Rectal smooth muscle tissue (tissue), 1 donor: Measurements from ENCODE around the gene FAF2.
"Not testable (repeated sequence)": the region's sequence is repeated elsewhere in the genome, so short reads cannot be mapped to it uniquely, and the experiment has no call there.

Experiments
- H3K27ac ChIP-seq: one replicate; pipeline ENCODE4 v1.7.0; 2013; ENCODE audit warnings: low read depth, low read length, inconsistent platforms
- H3K27me3 ChIP-seq: one replicate; pipeline ENCODE4 v1.7.0; 2013; ENCODE audit warnings: low read length; ENCODE audit not compliant: control insufficient read depth, insufficient read depth
- H3K36me3 ChIP-seq: one replicate; pipeline ENCODE4 v1.7.0; 2013; ENCODE audit warnings: low read length; ENCODE audit not compliant: control insufficient read depth, insufficient read depth
- H3K4me1 ChIP-seq: one replicate; pipeline ENCODE4 v1.7.0; 2013; ENCODE audit warnings: low read length; ENCODE audit not compliant: control insufficient read depth, insufficient read depth
- H3K4me3 ChIP-seq: one replicate; pipeline ENCODE4 v1.7.0; 2013; ENCODE audit warnings: low read length
- H3K9ac ChIP-seq: one replicate; pipeline ENCODE4 v1.7.0; 2013; ENCODE audit warnings: low read length

The FAF2 gene

DNA sequence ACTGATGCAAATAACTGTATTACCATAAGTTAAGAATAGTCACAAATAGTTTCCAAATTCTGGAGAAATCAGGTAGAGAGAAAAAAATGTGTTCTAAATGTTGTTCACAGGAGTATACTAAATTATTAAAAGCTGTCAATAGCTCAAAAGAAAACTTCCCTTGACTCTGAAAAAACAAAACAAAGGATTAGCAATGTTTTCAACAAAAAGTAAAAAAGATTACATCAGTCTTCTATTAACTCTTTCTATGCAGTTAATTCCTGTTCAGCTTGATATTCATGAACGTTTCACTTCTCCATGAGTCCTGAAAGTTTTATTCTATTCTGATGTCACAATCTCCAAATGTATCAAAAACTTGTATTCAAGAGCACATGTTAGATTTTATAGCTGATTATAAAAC is 22.4 kb upstream of the FAF2 start:
- Histone ChIP-seq H3K27ac (no peak overlapping the region), H3K4me3 (no peak overlapping the region), H3K9ac (no peak overlapping the region), H3K36me3 (no peaks in the 10 kb centered on the region), H3K4me1 (no peaks in the 10 kb centered on the region), H3K27me3 (no peaks in the 10 kb centered on the region)

DNA sequence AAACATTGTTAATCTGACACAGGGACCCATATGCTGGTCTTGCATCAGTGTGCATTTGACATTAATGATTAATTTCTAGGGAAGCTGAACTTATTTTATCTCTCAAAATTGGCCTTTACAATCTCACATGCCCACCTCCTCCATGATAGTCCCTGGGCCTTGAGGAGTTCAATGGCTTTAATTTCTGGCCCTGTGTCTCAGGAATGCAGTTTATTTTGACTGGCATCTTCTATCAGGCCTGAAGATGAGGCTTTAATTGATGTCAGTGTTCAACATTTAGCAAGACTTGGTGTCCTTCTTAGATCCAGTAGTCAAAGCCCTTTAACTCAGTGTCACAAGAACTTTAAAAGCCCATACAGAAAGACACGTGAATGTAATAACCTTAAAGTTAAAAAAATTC is 21.3 kb upstream of the FAF2 start:
- no peaks in the 10 kb centered on the region for H3K36me3 ChIP-seq
- H3K4me1 ChIP-seq, result no peaks in the 10 kb centered on the region
- H3K9ac ChIP-seq, result no peak overlapping the region
- no peak overlapping the region for H3K4me3 ChIP-seq
- no peaks in the 10 kb centered on the region for H3K27me3 ChIP-seq
- H3K27ac ChIP-seq, result no peak overlapping the region

DNA sequence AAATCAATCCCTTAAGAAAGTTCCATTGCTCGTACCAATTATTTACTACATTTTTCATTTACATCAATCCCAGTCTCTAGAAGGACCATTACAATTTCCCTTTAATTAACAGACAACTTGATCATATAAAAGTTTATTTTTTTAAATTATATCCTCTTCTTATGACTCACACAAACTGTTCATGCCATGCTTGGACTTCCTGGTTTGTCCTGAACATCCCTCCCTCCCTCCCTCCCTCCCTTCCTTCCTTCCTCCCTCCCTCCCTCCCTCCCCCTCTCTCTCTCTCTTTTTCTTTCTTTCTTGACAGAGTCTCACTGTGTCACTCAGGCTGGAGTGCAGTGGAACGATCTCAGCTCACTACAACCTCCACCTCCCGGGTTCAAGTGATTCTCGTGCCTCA is 20.2 kb upstream of the FAF2 start:
- Histone ChIP-seq H3K9ac (no peak overlapping the region), H3K4me1 (no peaks in the 10 kb centered on the region), H3K36me3 (no peaks in the 10 kb centered on the region), H3K4me3 (no peak overlapping the region), H3K27ac (no peak overlapping the region), H3K27me3 (no peaks in the 10 kb centered on the region)

DNA sequence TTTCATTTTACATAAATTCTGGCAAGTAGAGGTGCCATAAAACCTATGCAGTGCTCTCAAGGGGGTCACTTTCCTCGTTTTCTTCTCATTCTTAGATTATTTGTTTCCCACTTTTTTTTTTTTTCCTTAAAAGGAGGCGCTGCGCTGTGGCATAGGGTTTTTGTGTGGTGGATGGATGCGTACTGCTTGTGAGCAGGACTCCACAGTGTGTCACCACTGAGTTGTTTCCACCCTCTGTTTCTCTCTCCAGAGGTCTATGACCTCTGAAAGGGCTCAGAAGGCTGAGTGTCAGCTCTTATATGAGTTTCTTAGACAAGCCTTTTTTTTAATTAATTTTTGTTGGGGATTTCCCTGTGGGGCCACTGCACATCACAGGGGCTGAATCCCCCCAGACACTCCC is 18.2 kb upstream of the FAF2 start:
- no peaks in the 10 kb centered on the region for H3K36me3 ChIP-seq
- H3K27me3 ChIP-seq, result no peaks in the 10 kb centered on the region
- H3K4me3 ChIP-seq, result no peak overlapping the region
- H3K4me1 ChIP-seq, result no peaks in the 10 kb centered on the region
- no peak overlapping the region for H3K9ac ChIP-seq
- no peak overlapping the region for H3K27ac ChIP-seq

DNA sequence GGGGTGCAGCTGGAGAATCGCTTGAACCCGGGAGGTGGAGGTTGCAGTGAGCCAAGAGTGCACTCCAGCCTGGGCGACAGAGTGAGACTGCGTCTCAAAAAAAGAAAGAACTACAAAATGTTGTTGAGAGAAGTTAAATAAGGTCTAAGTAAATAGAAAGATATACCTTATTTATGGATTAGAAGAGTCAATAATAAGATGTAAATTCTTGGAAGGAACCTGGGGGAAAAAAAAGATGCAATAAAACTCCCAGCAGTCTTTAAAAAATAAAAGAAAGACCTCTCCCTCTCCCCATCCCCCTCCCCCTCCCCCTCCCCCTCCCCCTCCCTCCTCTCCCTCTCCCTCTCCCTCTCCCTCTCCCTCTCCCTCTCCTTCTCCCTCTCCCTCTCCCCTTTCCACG is 15.5 kb upstream of the FAF2 start:
- H3K27ac ChIP-seq, result no peak overlapping the region
- H3K4me1 ChIP-seq, result no peaks in the 10 kb centered on the region
- H3K4me3 ChIP-seq, result no peak overlapping the region
- H3K9ac ChIP-seq, result no peak overlapping the region
- no peaks in the 10 kb centered on the region for H3K27me3 ChIP-seq
- H3K36me3 ChIP-seq, result no peaks in the 10 kb centered on the region

DNA sequence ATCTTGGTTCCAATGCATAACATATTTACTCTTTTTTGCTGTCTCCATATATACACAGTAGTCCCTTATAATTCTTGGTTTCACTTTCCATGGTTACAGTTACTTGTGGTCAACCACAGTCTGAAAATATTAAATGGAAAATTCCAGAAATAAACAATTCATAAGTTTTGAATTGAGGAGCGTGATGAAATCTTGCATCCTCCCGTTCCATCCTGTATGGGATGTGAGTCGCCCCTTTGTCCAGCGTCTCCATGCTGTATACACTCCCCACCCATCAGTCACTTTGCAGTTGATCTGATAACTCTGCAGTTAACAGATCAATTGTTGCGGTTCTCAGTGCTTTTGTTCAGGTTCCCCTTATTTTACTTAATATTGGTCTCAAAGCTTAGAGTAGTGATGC is 11.5 kb upstream of the FAF2 start:
- H3K27ac ChIP-seq, result no peak overlapping the region
- H3K9ac ChIP-seq, result no peak overlapping the region
- H3K27me3 ChIP-seq, result no peaks in the 10 kb centered on the region
- H3K4me3 ChIP-seq, result no peak overlapping the region
- H3K36me3 ChIP-seq, result no peaks in the 10 kb centered on the region
- no peaks in the 10 kb centered on the region for H3K4me1 ChIP-seq

DNA sequence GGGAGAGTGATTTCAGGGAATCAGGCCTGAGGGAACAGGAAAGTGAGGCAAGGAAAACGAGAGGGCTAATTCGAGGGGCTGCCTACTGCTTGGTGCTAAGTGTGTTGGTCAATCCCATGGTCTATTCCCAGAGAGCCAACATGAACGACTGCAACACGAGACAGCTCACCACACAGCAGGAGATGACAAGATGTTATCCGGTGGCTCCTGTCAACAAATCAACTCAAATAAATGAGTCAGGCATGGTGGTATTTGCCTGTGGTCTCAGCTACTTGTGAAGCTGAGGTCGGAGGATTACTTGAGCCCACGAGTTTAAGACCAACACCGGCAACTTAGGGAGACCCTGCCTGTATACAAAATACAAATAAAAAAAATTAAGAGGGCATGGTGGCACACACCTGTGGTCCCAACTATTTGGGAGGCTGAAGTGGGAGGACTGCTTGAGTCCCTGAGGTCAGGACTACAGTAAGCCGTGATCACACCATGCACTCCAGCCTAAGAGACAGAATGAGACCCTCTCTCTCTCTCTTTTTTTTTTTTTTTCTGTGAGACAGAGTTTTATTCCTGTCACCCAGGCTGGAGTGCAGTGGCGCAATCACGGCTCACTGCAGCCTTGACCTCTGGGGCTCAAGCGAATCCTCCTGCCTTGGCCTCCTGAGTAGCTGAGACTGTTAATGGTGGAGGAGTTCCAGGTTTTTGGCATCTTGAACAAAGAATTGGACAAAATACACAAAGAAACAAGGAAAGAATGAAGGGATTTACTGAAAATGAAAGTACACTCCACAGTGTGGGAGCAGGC is 9.0 kb upstream of the FAF2 start:
- no peak overlapping the region for H3K27ac ChIP-seq
- no peaks in the 10 kb centered on the region for H3K27me3 ChIP-seq
- H3K4me3 ChIP-seq, result no peak overlapping the region
- no peaks in the 10 kb centered on the region for H3K36me3 ChIP-seq
- H3K9ac ChIP-seq, result no peak overlapping the region
- no peaks in the 10 kb centered on the region for H3K4me1 ChIP-seq

DNA sequence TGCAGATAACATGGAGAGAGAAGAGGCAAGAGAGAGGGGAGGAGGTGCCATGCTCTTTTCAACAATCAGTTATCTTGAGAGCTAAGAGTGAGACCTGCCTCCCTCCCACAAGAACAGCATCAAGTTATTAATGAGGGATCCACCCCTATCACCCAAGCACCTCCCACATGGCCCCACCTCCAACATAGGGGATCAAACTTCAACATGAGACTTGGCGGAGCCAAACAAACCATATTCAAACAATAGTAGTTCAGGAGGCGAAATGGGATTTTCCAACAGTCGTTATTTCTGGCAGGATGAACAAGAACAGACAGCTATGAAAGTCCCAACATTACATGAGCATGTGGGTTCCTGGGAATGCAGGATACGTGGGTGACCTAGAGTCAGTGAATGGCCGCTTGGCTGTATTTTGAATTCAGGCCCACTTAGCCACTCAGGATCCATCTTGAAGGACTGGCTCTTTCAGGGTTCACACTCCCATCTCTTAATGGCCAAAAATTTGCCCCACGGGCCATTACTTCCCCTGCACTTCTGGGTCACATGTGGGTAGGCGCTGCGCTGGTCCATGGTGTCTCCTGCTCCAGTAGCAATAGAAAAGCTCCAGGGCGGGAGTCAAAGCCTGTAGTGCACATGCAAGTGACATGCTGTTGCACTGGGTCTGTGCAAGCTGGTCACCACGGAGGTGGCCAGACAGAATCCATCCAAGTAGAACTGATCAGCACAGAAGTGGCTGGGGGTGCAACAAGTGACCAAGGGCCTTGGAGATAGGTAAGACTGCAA is 7.1 kb upstream of the FAF2 start:
- Histone ChIP-seq H3K36me3 (no peaks in the 10 kb centered on the region), H3K4me1 (no peaks in the 10 kb centered on the region), H3K9ac (no peak overlapping the region), H3K27me3 (no peaks in the 10 kb centered on the region), H3K27ac (no peak overlapping the region), H3K4me3 (no peak overlapping the region)

DNA sequence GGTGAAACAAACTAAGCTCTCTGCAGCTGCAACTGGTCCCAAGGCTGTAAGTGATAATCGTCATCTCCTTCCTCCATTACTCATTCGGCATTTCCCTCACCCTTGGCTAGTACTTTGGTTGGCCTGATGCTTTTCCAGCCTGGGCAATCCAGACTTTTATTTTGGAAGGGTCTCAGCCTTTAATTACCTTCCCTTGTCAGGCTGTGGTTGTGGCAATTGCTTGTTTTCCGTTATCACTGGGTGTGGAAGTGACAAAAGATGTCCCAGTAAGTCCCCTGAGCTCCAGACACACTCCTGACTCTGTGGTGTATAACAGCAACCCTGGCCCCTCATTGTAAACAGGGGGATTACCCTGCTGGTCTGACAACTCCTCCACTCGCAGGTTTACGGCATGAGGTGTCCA is 6.3 kb upstream of the FAF2 start:
- Histone ChIP-seq H3K36me3 (no peaks in the 10 kb centered on the region), H3K4me3 (no peak overlapping the region), H3K4me1 (no peaks in the 10 kb centered on the region), H3K27me3 (no peaks in the 10 kb centered on the region), H3K9ac (no peak overlapping the region), H3K27ac (no peak overlapping the region)

DNA sequence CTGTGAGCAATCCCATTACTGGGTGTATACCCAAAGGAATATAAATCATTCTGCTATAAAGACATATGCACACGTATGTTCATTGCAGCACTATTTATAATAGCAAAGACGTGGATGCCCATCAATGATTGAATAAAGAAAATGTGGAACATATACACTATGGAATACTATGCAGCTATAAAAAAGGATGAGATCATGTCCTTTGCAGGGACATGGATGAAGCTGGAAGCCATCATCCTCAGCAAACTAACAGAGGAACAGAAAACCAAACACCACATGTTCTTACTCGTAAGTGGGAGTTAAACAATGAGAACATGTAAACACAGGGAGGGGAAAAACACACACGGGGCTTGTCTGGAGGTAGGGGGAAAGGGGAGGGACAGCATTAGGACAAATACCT is 5.3 kb upstream of the FAF2 start:
- not testable (repeated sequence) for H3K4me1 ChIP-seq, H3K9ac ChIP-seq, H3K27me3 ChIP-seq, H3K36me3 ChIP-seq, H3K4me3 ChIP-seq, H3K27ac ChIP-seq

DNA sequence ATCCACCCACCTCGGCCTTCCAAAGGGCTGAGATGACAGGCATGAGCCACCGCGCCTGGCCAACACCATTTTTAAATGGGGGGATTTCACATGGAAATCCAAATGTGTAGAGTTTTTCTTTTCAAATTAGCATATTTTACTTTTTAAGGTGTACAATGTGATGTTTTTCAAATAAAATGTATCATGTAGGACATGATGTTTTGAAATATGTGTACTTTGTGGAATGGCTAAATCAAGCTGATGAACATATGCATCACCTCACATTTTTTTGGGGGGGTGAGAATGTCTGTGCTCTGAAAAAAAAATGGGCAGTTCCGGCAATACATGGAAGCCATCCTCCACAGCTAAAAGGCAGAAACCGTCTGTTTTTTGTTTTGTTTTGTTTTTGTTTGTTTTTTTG is 3.4 kb upstream of the FAF2 start:
- H3K4me3 ChIP-seq, result no peak overlapping the region
- peaks cover 8% of the 10 kb centered on the region for H3K4me1 ChIP-seq
- H3K27me3 ChIP-seq, result no peaks in the 10 kb centered on the region
- peaks cover 2% of the 10 kb centered on the region for H3K36me3 ChIP-seq
- no peak overlapping the region for H3K9ac ChIP-seq
- H3K27ac ChIP-seq, result no peak overlapping the region

DNA sequence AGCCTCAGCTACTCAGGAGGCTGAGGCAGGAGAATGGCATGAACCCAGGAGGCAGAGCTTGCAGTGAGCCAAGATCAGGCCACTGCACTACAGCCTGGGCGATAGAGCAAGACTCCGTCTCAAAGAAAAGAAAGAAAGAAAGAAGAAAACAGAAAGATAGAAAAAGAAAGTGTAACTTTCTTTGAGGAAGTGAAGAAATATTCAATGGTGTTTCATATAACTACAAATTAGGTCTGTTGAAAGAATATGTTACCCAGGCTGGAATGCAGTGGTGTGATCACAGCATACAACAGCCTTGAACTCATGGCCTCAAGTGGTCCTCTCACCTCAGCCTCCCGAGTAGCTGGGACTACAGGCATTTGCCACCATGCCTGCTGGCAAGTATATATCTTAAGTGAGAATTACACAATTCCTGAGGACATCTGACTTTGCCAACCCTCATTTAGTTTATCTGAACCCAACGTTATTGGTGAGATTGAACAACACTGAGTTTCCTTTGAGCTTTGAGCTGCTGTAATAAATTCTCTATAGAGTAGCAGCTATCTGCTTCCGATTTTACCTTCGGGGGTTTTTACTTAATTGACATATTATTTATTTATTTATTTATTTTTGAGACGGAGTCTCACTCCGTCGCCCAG is 2.0 kb upstream of the FAF2 start:
- Histone ChIP-seq H3K27me3 (no peaks in the 10 kb centered on the region), H3K4me1 (peaks cover 11% of the 10 kb centered on the region), H3K4me3 (no peak overlapping the region), H3K36me3 (peaks cover 2% of the 10 kb centered on the region), H3K27ac (no peak overlapping the region), H3K9ac (no peak overlapping the region)
